Measurements from ENCODE around the gene RAB20.

The RAB20 gene

DNA sequence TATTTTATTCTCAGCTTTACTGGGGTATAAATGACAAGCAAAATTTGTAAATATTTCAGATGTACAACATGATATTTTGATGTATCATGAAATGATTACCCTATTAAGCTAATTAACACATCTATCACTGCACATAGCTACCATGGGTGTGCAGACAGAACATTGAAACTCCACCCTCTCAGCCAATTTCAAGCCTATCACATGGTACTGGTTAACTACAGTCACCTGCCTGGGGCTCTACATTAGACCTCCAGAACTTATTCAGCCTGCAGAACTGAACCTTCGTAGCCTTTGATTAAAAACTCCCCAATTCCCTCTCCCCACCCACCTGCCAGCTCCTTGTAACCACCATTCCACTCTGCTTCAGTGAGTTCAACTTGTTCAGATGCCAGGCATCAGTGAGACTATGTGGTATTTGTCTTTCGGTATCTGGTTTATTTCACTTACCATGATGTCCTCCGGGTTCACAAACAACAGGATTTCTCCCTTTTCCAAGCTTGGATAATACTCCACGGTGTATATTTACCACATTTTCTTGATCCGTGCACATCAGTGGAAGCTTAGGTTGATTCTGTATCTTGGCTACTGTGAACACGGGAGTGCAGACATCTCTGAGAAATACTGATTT, 19.2 kb downstream of the RAB20 start:
- Histone ChIP-seq H3K9ac (ENCODE audit: low read depth, low read length, poor library complexity) (no peak overlapping the region), H4K91ac (ENCODE audit: low read depth, low read length, poor library complexity) (no peak overlapping the region), H3K79me1 (ENCODE audit: low read depth, low read length) (no peaks in the 10 kb centered on the region), H3K27ac (replicated peaks; ENCODE audit: low read length) (no peak overlapping the region), H2BK12ac (ENCODE audit: low read length) (no peak overlapping the region), H2BK5ac (ENCODE audit: low read length) (no peak overlapping the region), H2AFZ (ENCODE audit: low read length) (no peak overlapping the region), H3K4ac (ENCODE audit: low read length) (no peak overlapping the region), H3K18ac (ENCODE audit: low read length) (no peak overlapping the region), H3K4me3 (ENCODE audit: low read length in 2 of 2) (no peak overlapping the region), H3K9me3 (replicated peaks in 1 of 2; ENCODE audit: control insufficient read depth in 2 of 2, insufficient read depth in 1 of 2, low read depth in 1 of 2, low read length in 2 of 2) (peaks cover 3 to 7% of the 10 kb centered on the region in 2 donors), H3K14ac (ENCODE audit: low read length) (no peak overlapping the region), H3K27me3 (ENCODE audit: control insufficient read depth in 3 of 3, insufficient read depth in 3 of 3, low read depth in 1 of 3, low read length in 3 of 3) (no peaks in the 10 kb centered on the region), H3K4me2 (ENCODE audit: insufficient read depth, low read length, poor library complexity, severe bottlenecking) (no peak overlapping the region), H2BK15ac (ENCODE audit: low read length) (no peak overlapping the region), H3K36me3 (replicated peaks in 1 of 2; ENCODE audit: control insufficient read depth in 2 of 2, insufficient read depth in 2 of 2, low read length in 2 of 2) (no peaks in the 10 kb centered on the region), H3K4me1 (ENCODE audit: control insufficient read depth in 2 of 2, insufficient read depth in 1 of 2, low read depth in 1 of 2, low read length in 2 of 2) (peaks cover 0 to 10% of the 10 kb centered on the region in 2 donors), H2BK120ac (ENCODE audit: low read depth, low read length) (no peak overlapping the region), H3K23ac (ENCODE audit: low read depth, low read length, poor library complexity) (no peak overlapping the region), H2AK5ac (ENCODE audit: low read depth, low read length) (no peak overlapping the region), H4K8ac (ENCODE audit: low read depth, low read length) (no peak overlapping the region)
- no peak for DNase-seq (ENCODE audit: low spot score)
- no CpG with 5 or more reads among the region's 6 CpGs for WGBS, 2 donors (ENCODE audit: extremely low coverage in 2 of 2, insufficient read length in 2 of 2, insufficient replicate concordance in 1 of 2)

- Histone ChIP-seq H3K4me3 (ENCODE audit: low read length in 2 of 2) (no peak overlapping the region), H3K4me2 (ENCODE audit: insufficient read depth, low read length, poor library complexity, severe bottlenecking) (no peak overlapping the region), H3K27ac (replicated peaks; ENCODE audit: low read length) (no peak overlapping the region), H2BK5ac (ENCODE audit: low read length) (no peak overlapping the region), H2BK15ac (ENCODE audit: low read length) (no peak overlapping the region), H3K9ac (ENCODE audit: low read depth, low read length, poor library complexity) (no peak overlapping the region), H2BK120ac (ENCODE audit: low read depth, low read length) (no peak overlapping the region), H4K8ac (ENCODE audit: low read depth, low read length) (no peak overlapping the region), H2AFZ (ENCODE audit: low read length) (no peak overlapping the region), H3K23ac (ENCODE audit: low read depth, low read length, poor library complexity) (no peak overlapping the region), H3K14ac (ENCODE audit: low read length) (no peak overlapping the region), H3K36me3 (replicated peaks in 1 of 2; ENCODE audit: control insufficient read depth in 2 of 2, insufficient read depth in 2 of 2, low read length in 2 of 2) (no peaks in the 10 kb centered on the region), H2AK5ac (ENCODE audit: low read depth, low read length) (no peak overlapping the region), H3K4me1 (ENCODE audit: control insufficient read depth in 2 of 2, insufficient read depth in 1 of 2, low read depth in 1 of 2, low read length in 2 of 2) (peaks cover 0 to 10% of the 10 kb centered on the region in 2 donors), H3K18ac (ENCODE audit: low read length) (peak overlapping the region; percentile 30), H2BK12ac (ENCODE audit: low read length) (no peak overlapping the region), H3K27me3 (ENCODE audit: control insufficient read depth in 3 of 3, insufficient read depth in 3 of 3, low read depth in 1 of 3, low read length in 3 of 3) (no peaks in the 10 kb centered on the region), H3K4ac (ENCODE audit: low read length) (no peak overlapping the region), H3K9me3 (replicated peaks in 1 of 2; ENCODE audit: control insufficient read depth in 2 of 2, insufficient read depth in 1 of 2, low read depth in 1 of 2, low read length in 2 of 2) (peaks cover 3 to 5% of the 10 kb centered on the region in 2 donors), H4K91ac (ENCODE audit: low read depth, low read length, poor library complexity) (no peak overlapping the region), H3K79me1 (ENCODE audit: low read depth, low read length) (no peaks in the 10 kb centered on the region)
- DNase-seq (ENCODE audit: low spot score): no peak
- no CpG with 5 or more reads among the region's 4 CpGs for WGBS, 2 donors (ENCODE audit: extremely low coverage in 2 of 2, insufficient read length in 2 of 2, insufficient replicate concordance in 1 of 2)
Observed at GRCh38 chr13:110541526-110541920, 20.0 kb downstream of the RAB20 start.

GRCh38 chr13:110540871-110541525, 20.5 kb downstream of the RAB20 start:
- Histone ChIP-seq H2BK5ac (ENCODE audit: low read length) (no peak overlapping the region), H3K23ac (ENCODE audit: low read depth, low read length, poor library complexity) (no peak overlapping the region), H2BK15ac (ENCODE audit: low read length) (no peak overlapping the region), H3K36me3 (replicated peaks in 1 of 2; ENCODE audit: control insufficient read depth in 2 of 2, insufficient read depth in 2 of 2, low read length in 2 of 2) (no peaks in the 10 kb centered on the region), H2BK120ac (ENCODE audit: low read depth, low read length) (no peak overlapping the region), H4K91ac (ENCODE audit: low read depth, low read length, poor library complexity) (no peak overlapping the region), H4K8ac (ENCODE audit: low read depth, low read length) (no peak overlapping the region), H3K9me3 (replicated peaks in 1 of 2; ENCODE audit: control insufficient read depth in 2 of 2, insufficient read depth in 1 of 2, low read depth in 1 of 2, low read length in 2 of 2) (peaks cover 3 to 5% of the 10 kb centered on the region in 2 donors), H3K79me1 (ENCODE audit: low read depth, low read length) (no peaks in the 10 kb centered on the region), H3K9ac (ENCODE audit: low read depth, low read length, poor library complexity) (no peak overlapping the region), H3K18ac (ENCODE audit: low read length) (peak overlapping the region; percentile 34), H3K4ac (ENCODE audit: low read length) (no peak overlapping the region), H3K4me3 (ENCODE audit: low read length in 2 of 2) (no peak overlapping the region), H2BK12ac (ENCODE audit: low read length) (no peak overlapping the region), H2AFZ (ENCODE audit: low read length) (no peak overlapping the region), H2AK5ac (ENCODE audit: low read depth, low read length) (no peak overlapping the region), H3K27ac (replicated peaks; ENCODE audit: low read length) (no peak overlapping the region), H3K14ac (ENCODE audit: low read length) (no peak overlapping the region), H3K4me1 (ENCODE audit: control insufficient read depth in 2 of 2, insufficient read depth in 1 of 2, low read depth in 1 of 2, low read length in 2 of 2) (peaks cover 0 to 10% of the 10 kb centered on the region in 2 donors), H3K4me2 (ENCODE audit: insufficient read depth, low read length, poor library complexity, severe bottlenecking) (no peak overlapping the region), H3K27me3 (ENCODE audit: control insufficient read depth in 3 of 3, insufficient read depth in 3 of 3, low read depth in 1 of 3, low read length in 3 of 3) (no peaks in the 10 kb centered on the region)
- WGBS, 2 donors (ENCODE audit: extremely low coverage in 2 of 2, insufficient read length in 2 of 2, insufficient replicate concordance in 1 of 2): no CpG with 5 or more reads among the region's 15 CpGs
- DNase-seq (ENCODE audit: low spot score): no peak

DNA sequence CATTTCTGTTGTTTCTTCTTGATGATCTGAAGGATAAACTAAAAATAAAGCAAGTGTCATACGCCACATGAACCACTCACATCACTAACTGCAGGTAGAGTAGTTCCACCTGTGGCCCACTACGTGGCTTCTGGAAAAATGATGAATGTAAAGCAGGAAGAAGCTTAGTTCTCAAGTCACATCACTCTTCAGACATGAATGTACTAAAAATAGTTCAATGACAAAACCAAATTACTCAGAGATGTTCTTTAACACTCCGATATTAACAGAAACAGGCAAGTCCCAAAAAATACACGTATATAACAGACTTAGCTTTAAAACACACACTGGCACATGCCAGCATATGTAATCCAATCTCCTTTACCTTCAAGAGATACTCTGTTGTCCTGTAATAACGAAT, 21.6 kb downstream of the RAB20 start:
- no peaks in the 10 kb centered on the region for H3K79me1 ChIP-seq (ENCODE audit: low read depth, low read length)
- no peak overlapping the region for H4K8ac ChIP-seq (ENCODE audit: low read depth, low read length)
- H2BK15ac ChIP-seq (ENCODE audit: low read length): no peak overlapping the region
- H3K4me2 ChIP-seq (ENCODE audit: insufficient read depth, low read length, poor library complexity, severe bottlenecking): no peak overlapping the region
- peaks cover 0 to 10% of the 10 kb centered on the region in 2 donors for H3K4me1 ChIP-seq (ENCODE audit: control insufficient read depth in 2 of 2, insufficient read depth in 1 of 2, low read depth in 1 of 2, low read length in 2 of 2)
- H3K36me3 ChIP-seq (replicated peaks in 1 of 2; ENCODE audit: control insufficient read depth in 2 of 2, insufficient read depth in 2 of 2, low read length in 2 of 2): no peaks in the 10 kb centered on the region
- H3K18ac ChIP-seq (ENCODE audit: low read length): no peak overlapping the region
- no peak overlapping the region for H3K9ac ChIP-seq (ENCODE audit: low read depth, low read length, poor library complexity)
- no peak overlapping the region for H2BK120ac ChIP-seq (ENCODE audit: low read depth, low read length)
- H3K4me3 ChIP-seq (ENCODE audit: low read length in 2 of 2): no peak overlapping the region
- no peak overlapping the region for H3K14ac ChIP-seq (ENCODE audit: low read length)
- H3K9me3 ChIP-seq (replicated peaks in 1 of 2; ENCODE audit: control insufficient read depth in 2 of 2, insufficient read depth in 1 of 2, low read depth in 1 of 2, low read length in 2 of 2): peaks cover 3 to 5% of the 10 kb centered on the region in 2 donors
- H2BK5ac ChIP-seq (ENCODE audit: low read length): no peak overlapping the region
- no peak overlapping the region for H2AFZ ChIP-seq (ENCODE audit: low read length)
- no peak for DNase-seq (ENCODE audit: low spot score)
- no peak overlapping the region for H4K91ac ChIP-seq (ENCODE audit: low read depth, low read length, poor library complexity)
- no peaks in the 10 kb centered on the region for H3K27me3 ChIP-seq (ENCODE audit: control insufficient read depth in 3 of 3, insufficient read depth in 3 of 3, low read depth in 1 of 3, low read length in 3 of 3)
- H2BK12ac ChIP-seq (ENCODE audit: low read length): no peak overlapping the region
- no peak overlapping the region for H3K4ac ChIP-seq (ENCODE audit: low read length)
- no peak overlapping the region for H3K23ac ChIP-seq (ENCODE audit: low read depth, low read length, poor library complexity)
- no CpG with 5 or more reads among the region's 5 CpGs for WGBS, 2 donors (ENCODE audit: extremely low coverage in 2 of 2, insufficient read length in 2 of 2, insufficient replicate concordance in 1 of 2)
- no peak overlapping the region for H3K27ac ChIP-seq (replicated peaks; ENCODE audit: low read length)
- no peak overlapping the region for H2AK5ac ChIP-seq (ENCODE audit: low read depth, low read length)
